ENCODE results near the gene RNF212.

DNA sequence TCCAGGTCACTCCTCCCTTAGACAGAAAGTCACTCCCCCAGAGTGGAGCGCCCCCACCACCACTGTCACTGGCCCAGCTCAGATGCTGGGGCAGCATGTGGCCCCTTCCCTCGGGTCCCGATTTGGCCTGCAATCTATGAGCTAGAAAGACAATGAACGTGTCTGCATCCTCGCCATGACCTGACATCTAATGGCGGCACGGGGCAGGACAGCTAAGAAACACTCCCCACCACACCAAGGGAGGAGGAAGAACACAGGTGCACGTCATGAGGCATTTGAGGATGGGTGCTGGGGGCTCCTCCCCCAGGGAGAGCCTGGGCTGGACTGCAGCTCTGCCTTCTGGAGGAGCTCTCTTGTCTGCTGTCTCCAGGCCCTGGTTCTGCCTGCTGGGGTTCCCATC lies 8.7 kb downstream of the RNF212 start:
- TF ChIP-seq, protein P1, sequence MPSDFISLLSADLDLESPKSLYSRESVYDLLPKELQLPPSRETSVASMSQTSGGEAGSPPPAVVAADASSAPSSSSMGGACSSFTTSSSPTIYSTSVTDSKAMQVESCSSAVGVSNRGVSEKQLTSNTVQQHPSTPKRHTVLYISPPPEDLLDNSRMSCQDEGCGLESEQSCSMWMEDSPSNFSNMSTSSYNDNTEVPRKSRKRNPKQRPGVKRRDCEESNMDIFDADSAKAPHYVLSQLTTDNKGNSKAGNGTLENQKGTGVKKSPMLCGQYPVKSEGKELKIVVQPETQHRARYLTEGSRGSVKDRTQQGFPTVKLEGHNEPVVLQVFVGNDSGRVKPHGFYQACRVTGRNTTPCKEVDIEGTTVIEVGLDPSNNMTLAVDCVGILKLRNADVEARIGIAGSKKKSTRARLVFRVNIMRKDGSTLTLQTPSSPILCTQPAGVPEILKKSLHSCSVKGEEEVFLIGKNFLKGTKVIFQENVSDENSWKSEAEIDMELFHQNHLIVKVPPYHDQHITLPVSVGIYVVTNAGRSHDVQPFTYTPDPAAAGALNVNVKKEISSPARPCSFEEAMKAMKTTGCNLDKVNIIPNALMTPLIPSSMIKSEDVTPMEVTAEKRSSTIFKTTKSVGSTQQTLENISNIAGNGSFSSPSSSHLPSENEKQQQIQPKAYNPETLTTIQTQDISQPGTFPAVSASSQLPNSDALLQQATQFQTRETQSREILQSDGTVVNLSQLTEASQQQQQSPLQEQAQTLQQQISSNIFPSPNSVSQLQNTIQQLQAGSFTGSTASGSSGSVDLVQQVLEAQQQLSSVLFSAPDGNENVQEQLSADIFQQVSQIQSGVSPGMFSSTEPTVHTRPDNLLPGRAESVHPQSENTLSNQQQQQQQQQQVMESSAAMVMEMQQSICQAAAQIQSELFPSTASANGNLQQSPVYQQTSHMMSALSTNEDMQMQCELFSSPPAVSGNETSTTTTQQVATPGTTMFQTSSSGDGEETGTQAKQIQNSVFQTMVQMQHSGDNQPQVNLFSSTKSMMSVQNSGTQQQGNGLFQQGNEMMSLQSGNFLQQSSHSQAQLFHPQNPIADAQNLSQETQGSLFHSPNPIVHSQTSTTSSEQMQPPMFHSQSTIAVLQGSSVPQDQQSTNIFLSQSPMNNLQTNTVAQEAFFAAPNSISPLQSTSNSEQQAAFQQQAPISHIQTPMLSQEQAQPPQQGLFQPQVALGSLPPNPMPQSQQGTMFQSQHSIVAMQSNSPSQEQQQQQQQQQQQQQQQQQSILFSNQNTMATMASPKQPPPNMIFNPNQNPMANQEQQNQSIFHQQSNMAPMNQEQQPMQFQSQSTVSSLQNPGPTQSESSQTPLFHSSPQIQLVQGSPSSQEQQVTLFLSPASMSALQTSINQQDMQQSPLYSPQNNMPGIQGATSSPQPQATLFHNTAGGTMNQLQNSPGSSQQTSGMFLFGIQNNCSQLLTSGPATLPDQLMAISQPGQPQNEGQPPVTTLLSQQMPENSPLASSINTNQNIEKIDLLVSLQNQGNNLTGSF (CRISPR knock-in tag; IDR thresholded peaks at IDR 0.05) = no peak
- TF ChIP-seq EZH2 (conservative IDR thresholded peaks at IDR 0.05; ENCODE audit: low read depth, low read length) = no peak

All from HepG2 (cell line).